Smooth muscle cell (in vitro differentiated cells): Measurements from ENCODE around the gene ATG4C. TPM values are rescaled to one million over a fixed set of nuclear protein-coding genes. Genes with fewer than 3 reads are reported as not detected.
"Not testable (repeated sequence)": the region's sequence is repeated elsewhere in the genome, so short reads cannot be mapped to it uniquely, and the experiment has no call there.

Experiments used
- DNase-seq: peaks from one replicate; lab custom pipeline; 2025; ENCODE audit not compliant: unreplicated experiment; lab: John Stamatoyannopoulos, UW
- H2AFZ ChIP-seq: fragments of 200-600 bp; sonication (generic); 2 replicates; pipeline ENCODE4 v1.6.0; 2016; ENCODE audit warnings: antibody characterized with exemption, low read depth, mild to moderate bottlenecking
- H3F3A ChIP-seq: fragments of 200-600 bp; sonication (generic); 2 replicates; pipeline ENCODE4 v1.6.0; 2017; ENCODE audit warnings: antibody characterized with exemption, low read depth
- H3K27ac ChIP-seq: fragments of 200-600 bp; sonication (generic); 2 replicates; pipeline ENCODE4 v1.5.1; 2016; ENCODE audit warnings: low read depth, mild to moderate bottlenecking
- H3K27me3 ChIP-seq: fragments of 200-600 bp; sonication (generic); 2 replicates; pipeline ENCODE4 v1.6.1; 2016; ENCODE audit warnings: low read depth, mild to moderate bottlenecking
- H3K36me3 ChIP-seq: fragments of 200-600 bp; sonication (generic); 2 replicates; pipeline ENCODE4 v1.5.1; 2016; ENCODE audit warnings: low read depth
- H3K4me1 ChIP-seq: fragments of 200-600 bp; sonication (generic); 2 replicates; pipeline ENCODE4 v1.5.1; 2016; ENCODE audit warnings: low read depth
- H3K4me2 ChIP-seq: fragments of 200-600 bp; sonication (generic); 2 replicates; pipeline ENCODE4 v1.6.0; 2016; ENCODE audit warnings: mild to moderate bottlenecking
- H3K4me3 ChIP-seq: fragments of 200-600 bp; sonication (generic); 2 replicates; pipeline ENCODE4 v1.5.1; 2016; ENCODE audit warnings: mild to moderate bottlenecking
- H3K79me2 ChIP-seq: fragments of 200-600 bp; sonication (generic); 2 replicates; pipeline ENCODE4 v1.6.0; 2016; ENCODE audit warnings: low read depth, mild to moderate bottlenecking
- H3K9ac ChIP-seq: fragments of 200-600 bp; sonication (generic); 2 replicates; pipeline ENCODE4 v1.6.0; 2016; ENCODE audit warnings: low read depth
- H3K9me3 ChIP-seq: fragments of 200-600 bp; sonication (generic); replicated peaks from 2 replicates; pipeline ENCODE4 v1.5.1; 2016; ENCODE audit warnings: low read depth
- H4K20me1 ChIP-seq: fragments of 200-600 bp; sonication (generic); 2 replicates; pipeline ENCODE4 v1.6.0; 2016; ENCODE audit warnings: low read depth
- WGBS: methylation state at CpG from one replicate; pipeline ENCODE4 v1.1.7; 2016; ENCODE audit warnings: low lambda C conversion rate; 5-methylcytosine and 5-hydroxymethylcytosine counted together
- polyA plus RNA-seq: library from polyadenylated mRNA; unstranded; fragments of >200 nt; fragmentation: Nextera tagmentation; extraction: Ambion mirVana; gene quantifications from 2 replicates; pipeline ENCODE4 v1.2.1, GENCODE V29; 2016
- total RNA-seq: library from RNA; depleted of rRNA; stranded (reverse); fragments of >200 nt; gene quantifications from 2 replicates; pipeline ENCODE4 v1.2.3, GENCODE V29; 2014
- TF ChIP-seq, protein P1 (sequence below): fragments of 200-600 bp; sonication (generic); IDR thresholded peaks from 2 replicates; pipeline ENCODE4 v1.5.1; 2017; ENCODE audit warnings: borderline replicate concordance, mild to moderate bottlenecking, antibody characterized with exemption; ENCODE audit not compliant: insufficient read depth, poor library complexity, severe bottlenecking

The ATG4C gene, protein sequence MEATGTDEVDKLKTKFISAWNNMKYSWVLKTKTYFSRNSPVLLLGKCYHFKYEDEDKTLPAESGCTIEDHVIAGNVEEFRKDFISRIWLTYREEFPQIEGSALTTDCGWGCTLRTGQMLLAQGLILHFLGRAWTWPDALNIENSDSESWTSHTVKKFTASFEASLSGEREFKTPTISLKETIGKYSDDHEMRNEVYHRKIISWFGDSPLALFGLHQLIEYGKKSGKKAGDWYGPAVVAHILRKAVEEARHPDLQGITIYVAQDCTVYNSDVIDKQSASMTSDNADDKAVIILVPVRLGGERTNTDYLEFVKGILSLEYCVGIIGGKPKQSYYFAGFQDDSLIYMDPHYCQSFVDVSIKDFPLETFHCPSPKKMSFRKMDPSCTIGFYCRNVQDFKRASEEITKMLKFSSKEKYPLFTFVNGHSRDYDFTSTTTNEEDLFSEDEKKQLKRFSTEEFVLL
- total RNA-seq = 13.4 and 13.5 TPM in 2 replicates
- 7.0 and 11.5 TPM in 2 replicates for polyA plus RNA-seq

DNA sequence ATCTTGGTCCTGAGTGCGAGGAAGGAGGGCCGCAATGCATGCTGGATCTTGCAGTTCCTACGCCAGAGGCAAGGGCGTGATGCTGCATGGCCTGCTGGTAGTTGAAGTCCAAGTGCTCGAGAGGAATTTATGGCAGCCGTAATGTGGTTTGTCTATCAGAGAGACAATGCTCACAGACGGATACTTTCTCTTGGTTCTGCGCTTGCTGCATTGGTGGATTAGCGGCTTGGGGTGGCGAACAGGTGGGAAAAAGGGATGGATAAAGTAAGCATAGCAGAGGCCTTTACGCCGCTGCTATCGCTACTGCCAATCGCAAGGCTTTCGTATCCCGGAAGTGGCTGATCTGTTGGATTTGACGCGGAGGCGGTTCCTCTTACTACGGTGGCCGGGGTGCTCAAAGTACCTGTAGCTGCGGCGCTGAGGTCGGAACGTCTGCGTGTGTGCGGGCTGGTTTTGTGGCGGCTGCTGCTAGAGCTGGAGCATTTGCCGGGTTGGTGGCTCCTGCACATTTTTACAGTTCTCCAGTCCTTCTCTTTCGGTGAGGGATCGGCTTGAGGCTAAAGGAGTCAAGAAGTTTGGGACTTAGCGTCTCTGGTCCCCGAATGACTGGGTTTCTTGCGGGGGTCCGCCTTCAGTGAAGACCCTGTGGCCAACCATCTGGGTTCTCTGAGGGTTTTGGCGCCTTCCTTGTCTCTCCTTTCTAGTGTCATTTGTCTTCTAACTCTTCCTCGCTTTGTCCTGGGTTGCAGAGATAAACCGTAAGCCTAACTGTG is at the start of gene ATG4C:
Gene ATG4C (plus strand): TSS at position 397 of the 773 bp plus-strand sequence. CDS start 19,655 bp downstream, outside the sequence.
- peak within 1 kb of the TSS; percentile 81 for H3K9ac ChIP-seq
- H3K9me3 ChIP-seq = no peaks in the 10 kb centered on the region
- H3K36me3 ChIP-seq = no peaks in the 10 kb centered on the region
- peaks cover 8% of the 10 kb centered on the region for H3K27me3 ChIP-seq
- TF ChIP-seq, protein P1, sequence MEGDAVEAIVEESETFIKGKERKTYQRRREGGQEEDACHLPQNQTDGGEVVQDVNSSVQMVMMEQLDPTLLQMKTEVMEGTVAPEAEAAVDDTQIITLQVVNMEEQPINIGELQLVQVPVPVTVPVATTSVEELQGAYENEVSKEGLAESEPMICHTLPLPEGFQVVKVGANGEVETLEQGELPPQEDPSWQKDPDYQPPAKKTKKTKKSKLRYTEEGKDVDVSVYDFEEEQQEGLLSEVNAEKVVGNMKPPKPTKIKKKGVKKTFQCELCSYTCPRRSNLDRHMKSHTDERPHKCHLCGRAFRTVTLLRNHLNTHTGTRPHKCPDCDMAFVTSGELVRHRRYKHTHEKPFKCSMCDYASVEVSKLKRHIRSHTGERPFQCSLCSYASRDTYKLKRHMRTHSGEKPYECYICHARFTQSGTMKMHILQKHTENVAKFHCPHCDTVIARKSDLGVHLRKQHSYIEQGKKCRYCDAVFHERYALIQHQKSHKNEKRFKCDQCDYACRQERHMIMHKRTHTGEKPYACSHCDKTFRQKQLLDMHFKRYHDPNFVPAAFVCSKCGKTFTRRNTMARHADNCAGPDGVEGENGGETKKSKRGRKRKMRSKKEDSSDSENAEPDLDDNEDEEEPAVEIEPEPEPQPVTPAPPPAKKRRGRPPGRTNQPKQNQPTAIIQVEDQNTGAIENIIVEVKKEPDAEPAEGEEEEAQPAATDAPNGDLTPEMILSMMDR = no peak
- H4K20me1 ChIP-seq = no peaks in the 10 kb centered on the region
- peak within 1 kb of the TSS; percentile 95 for H2AFZ ChIP-seq
- H3K4me3 ChIP-seq = peak within 1 kb of the TSS; percentile 88
- H3K27ac ChIP-seq = peak within 1 kb of the TSS; percentile 59
- H3F3A ChIP-seq = no peaks in the 10 kb centered on the region
- H3K79me2 ChIP-seq = peaks cover 24% of the 10 kb centered on the region
- H3K4me2 ChIP-seq = peak within 1 kb of the TSS; percentile 86
- peak; percentile 44 for DNase-seq
- WGBS = under 1% methylated on average over 38 of the region's 38 CpGs
- no peaks in the 10 kb centered on the region for H3K4me1 ChIP-seq

DNA sequence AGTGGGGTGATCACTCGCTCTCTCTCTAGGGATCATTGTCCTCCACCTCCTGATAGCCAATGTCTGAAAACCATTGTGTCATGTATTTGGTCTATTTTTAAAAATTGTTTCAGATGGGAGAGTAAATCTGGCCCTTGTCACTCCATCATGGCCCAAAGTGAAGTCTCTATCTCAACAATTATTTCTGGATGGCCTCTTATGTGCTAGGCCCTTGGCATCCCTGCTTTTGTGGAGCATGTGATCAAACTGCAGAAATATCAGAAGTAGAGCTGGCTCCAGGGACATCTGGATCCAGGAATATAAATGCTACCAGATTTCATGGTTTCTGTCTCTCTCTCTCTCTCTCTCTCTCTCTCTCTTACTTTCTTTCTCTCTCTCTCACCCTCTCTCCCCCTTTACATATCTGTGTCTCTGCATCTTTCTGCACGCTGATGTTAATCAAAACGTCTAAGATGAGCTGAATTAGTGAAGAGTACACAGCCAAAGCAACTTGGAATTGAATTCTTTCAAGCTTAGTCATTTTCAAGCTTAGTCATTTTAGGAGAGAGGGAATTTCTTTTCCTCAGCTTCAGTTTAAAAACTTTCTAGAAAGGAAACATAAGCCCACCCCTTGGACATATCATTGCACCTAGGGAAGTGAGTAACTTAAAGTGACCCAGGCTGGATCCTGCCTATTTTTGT is 48.3 kb upstream of the ATG4C start:
- Histone ChIP-seq H3K36me3 (no peaks in the 10 kb centered on the region), H3K4me2 (no peak overlapping the region), H2AFZ (no peak overlapping the region)

DNA sequence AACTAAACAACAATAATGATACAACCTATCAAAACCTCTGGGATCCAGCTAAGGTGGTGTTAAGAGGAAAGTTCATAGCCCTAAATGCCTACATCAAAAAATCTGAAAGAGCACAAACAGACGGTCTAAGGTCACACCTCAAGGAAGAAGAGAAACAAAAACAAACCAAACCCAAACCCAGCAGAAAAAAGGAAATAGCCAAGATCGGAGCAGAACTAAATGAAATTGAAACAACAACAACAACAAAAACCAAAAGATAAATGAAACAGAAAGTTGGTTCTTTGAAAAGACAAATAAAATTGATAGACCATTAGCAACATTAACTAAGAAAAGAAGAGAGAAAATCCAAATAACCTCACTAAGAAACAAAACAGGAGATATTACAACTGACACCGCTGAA is 43.2 kb upstream of the ATG4C start:
- H3K79me2 ChIP-seq, H3F3A ChIP-seq, H3K36me3 ChIP-seq, H3K4me1 ChIP-seq, H2AFZ ChIP-seq, H3K27ac ChIP-seq, H3K27me3 ChIP-seq, H3K9me3 ChIP-seq, DNase-seq, H3K9ac ChIP-seq, H4K20me1 ChIP-seq, H3K4me3 ChIP-seq, H3K4me2 ChIP-seq: not testable (repeated sequence)
- WGBS = 95% methylated on average over 3 of the region's 3 CpGs

More for the DNA sequence above, 48.3 kb upstream of the ATG4C start:
- no peak overlapping the region for H3K9ac ChIP-seq
- H3K4me1 ChIP-seq = no peaks in the 10 kb centered on the region
- TF ChIP-seq, protein P1 = no peak
- no peaks in the 10 kb centered on the region for H4K20me1 ChIP-seq
- no peaks in the 10 kb centered on the region for H3K27me3 ChIP-seq
- no peak overlapping the region for H3K27ac ChIP-seq
- no peaks in the 10 kb centered on the region for H3K79me2 ChIP-seq
- no peak overlapping the region for H3K4me3 ChIP-seq
- H3K9me3 ChIP-seq = no peaks in the 10 kb centered on the region
- WGBS = 41% methylated on average over 3 of the region's 3 CpGs
- H3F3A ChIP-seq = no peaks in the 10 kb centered on the region
- no peak for DNase-seq
